Mucosa of descending colon (tissue), 3 donors: ENCODE results near the gene CD48. TPM values are rescaled to one million over a fixed set of nuclear protein-coding genes. Genes with fewer than 3 reads are reported as not detected.

Experiments
- ATAC-seq: fragments of 200-7000 bp; cut with Tn5 transposase; one replicate; pipeline ENCODE4 v1.9.1; 2020; ENCODE audit warnings: mild to moderate bottlenecking, moderate library complexity
- DNase-seq, 3 donors: peaks; one replicate each; pipeline ENCODE4 v3.0.0-alpha.2; 2020
- H3K36me3 ChIP-seq: fragments of 200-600 bp; one replicate; pipeline ENCODE4 v1.8.0; 2021; ENCODE audit warnings: low read depth, mild to moderate bottlenecking
- H3K4me1 ChIP-seq: fragments of 200-600 bp; one replicate; pipeline ENCODE4 v1.8.0; 2021; ENCODE audit warnings: low read depth, mild to moderate bottlenecking
- H3K4me3 ChIP-seq: fragments of 200-600 bp; one replicate; pipeline ENCODE4 v1.8.0; 2021; ENCODE audit warnings: mild to moderate bottlenecking
- H3K9me3 ChIP-seq: fragments of 200-600 bp; one replicate; pipeline ENCODE4 v1.8.0; 2021; ENCODE audit warnings: mild to moderate bottlenecking
- intact Hi-C, 2 donors: fragments of 100-400 bp; cut with DNase I in 1 of 2; cut with micrococcal nuclease in 1 of 2; formaldehyde crosslinking; loops; one replicate each; pipeline versions ENCODE4 v1.11.0 to v1.11.1; 2022; cut with DNase I, micrococcal nuclease
- total RNA-seq, 3 donors: library from RNA; stranded (reverse); fragmentation: NEBNext Ultra II Directional in 2 of 3; extraction: Animal tissue kit (Norgen Biotek cat#: 25700) in 2 of 3; gene quantifications; one replicate each; pipeline versions ENCODE4 v1.2.1 to v1.2.4, GENCODE V29; 2021 to 2023
- TF ChIP-seq, protein P1 (sequence below): fragments of 200-600 bp; IDR thresholded peaks from one replicate; pipeline ENCODE4 v1.8.0; 2022; ENCODE audit warnings: antibody characterized with exemption, mild to moderate bottlenecking
- donor health status: DM: no; HTN: no; CAD: no; lungs with moderate emphysema.
- donor health status: DM: no; HTN: no; CAD: no.
- donor health status: DM: no; HTN: yes; CAD: no.

CD48 gene
- total RNA-seq, 3 donors from 2014 or later: 5.9 to 8.6 (median 6.1) TPM

DNA sequence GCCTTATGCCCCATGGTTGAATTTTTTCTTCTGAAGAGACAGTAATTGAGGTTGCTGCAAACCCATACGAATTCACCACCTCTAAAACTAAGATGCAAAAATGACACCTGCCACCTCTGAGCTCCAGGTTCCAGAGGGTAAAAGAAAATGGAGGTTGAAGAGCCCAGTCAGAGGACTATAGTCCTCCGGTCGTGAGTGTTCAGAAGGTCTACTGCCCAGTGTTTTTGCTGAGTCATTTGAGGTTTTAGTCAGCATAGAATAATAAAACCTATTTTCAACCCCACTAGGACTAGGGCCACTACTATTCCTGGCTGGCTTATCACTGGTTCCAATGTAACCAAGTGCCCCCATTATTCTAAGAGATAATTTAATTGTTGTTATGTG is 14.5 kb upstream of the CD48 start:
- no peaks in the 10 kb centered on the region for H3K9me3 ChIP-seq
- peak; percentile 57 for ATAC-seq
- peaks cover 8% of the 10 kb centered on the region for H3K4me1 ChIP-seq
- no peak for DNase-seq
- no peak overlapping the region for H3K4me3 ChIP-seq
- H3K36me3 ChIP-seq: no peaks in the 10 kb centered on the region
- TF ChIP-seq, protein P1, sequence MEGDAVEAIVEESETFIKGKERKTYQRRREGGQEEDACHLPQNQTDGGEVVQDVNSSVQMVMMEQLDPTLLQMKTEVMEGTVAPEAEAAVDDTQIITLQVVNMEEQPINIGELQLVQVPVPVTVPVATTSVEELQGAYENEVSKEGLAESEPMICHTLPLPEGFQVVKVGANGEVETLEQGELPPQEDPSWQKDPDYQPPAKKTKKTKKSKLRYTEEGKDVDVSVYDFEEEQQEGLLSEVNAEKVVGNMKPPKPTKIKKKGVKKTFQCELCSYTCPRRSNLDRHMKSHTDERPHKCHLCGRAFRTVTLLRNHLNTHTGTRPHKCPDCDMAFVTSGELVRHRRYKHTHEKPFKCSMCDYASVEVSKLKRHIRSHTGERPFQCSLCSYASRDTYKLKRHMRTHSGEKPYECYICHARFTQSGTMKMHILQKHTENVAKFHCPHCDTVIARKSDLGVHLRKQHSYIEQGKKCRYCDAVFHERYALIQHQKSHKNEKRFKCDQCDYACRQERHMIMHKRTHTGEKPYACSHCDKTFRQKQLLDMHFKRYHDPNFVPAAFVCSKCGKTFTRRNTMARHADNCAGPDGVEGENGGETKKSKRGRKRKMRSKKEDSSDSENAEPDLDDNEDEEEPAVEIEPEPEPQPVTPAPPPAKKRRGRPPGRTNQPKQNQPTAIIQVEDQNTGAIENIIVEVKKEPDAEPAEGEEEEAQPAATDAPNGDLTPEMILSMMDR: no peak
- intact Hi-C loops: no loop called here

DNA sequence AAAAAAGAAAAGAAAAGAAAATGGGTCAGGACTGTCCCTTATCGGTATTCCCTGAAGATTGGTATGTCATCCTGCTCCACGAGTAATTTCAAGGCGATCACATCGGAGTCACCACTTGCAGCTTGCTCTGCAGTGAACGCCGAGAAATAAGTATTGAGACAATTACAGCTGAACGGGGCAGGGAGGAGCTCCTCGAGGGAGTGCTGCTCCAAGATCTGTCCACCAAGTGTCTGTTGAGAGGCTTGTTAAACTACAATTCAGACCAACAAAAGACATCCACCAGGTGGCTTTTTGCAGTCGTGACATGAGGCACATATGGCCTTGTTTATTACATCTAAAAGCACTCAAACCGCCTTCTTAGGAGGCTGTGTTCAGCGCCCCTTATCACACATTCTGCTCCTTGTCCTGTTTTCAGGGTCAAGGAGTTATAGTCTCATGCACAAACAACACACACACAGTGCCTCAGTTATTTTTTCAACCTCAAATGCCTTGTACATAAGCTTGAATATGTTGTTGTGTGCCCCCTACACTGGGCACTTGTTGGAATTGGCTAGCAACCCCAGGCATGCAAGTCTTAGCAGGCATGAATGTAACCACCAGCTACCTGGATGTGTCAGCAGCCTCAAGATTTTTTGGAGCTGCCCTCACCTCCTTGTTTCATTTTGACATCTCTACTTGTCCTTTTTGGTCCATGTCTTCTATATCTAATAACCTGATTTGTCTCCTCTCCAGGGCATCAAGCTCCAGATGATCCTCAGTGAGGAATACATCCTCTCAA is 13.0 kb upstream of the CD48 start:
- intact Hi-C loops: no loop called here
- no peaks in the 10 kb centered on the region for H3K9me3 ChIP-seq
- DNase-seq (no peak), ATAC-seq (no peak)
- no peaks in the 10 kb centered on the region for H3K36me3 ChIP-seq
- TF ChIP-seq, protein P1: no peak
- H3K4me1 ChIP-seq: peaks cover 8% of the 10 kb centered on the region
- no peak overlapping the region for H3K4me3 ChIP-seq

DNA sequence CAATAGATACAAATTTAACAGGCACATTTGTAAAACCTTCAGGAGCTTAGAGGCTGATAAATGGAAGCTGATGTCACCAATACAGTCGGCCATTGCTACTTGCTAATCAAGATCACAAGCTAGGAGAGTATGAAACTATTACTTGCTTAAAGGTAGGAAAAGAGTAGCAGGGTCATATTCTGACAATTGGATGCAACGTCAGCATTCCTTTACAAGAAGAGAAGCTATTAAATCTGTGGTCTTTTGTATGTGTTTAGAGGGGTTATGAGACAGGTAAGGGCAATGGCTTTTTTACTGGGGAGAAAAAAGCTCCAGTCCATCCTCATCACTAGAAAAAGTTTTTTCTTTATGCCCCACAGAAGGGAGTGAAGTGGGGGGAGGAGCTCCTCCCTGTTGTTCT is 11.7 kb upstream of the CD48 start:
- TF ChIP-seq, protein P1: no peak
- no peak for ATAC-seq
- intact Hi-C loops: no loop called here
- Histone ChIP-seq H3K4me3 (no peak overlapping the region), H3K36me3 (no peaks in the 10 kb centered on the region), H3K9me3 (no peaks in the 10 kb centered on the region), H3K4me1 (peaks cover 8% of the 10 kb centered on the region)
- DNase-seq: no peak

DNA sequence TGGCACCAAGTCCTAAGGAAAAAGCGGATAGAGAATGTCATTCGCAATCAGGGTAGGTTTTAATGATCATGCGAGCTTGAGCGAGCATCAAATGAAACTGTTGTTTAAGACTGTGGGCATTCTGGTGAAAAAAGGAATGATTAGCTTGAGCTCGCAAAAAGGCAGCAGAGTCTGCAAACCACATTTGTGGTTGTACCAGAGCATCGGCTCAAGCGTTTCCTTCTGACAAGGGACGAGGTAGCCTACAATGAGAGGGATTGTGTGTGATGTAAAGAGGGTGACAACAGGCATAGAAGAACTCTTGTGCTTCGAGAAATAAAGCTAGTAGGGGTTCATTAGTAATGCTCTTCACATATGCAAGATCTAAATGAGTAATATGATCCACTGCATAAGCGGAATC is 11.1 kb upstream of the CD48 start:
- intact Hi-C loops: no loop called here
- TF ChIP-seq, protein P1: no peak
- no peaks in the 10 kb centered on the region for H3K36me3 ChIP-seq
- H3K9me3 ChIP-seq: no peaks in the 10 kb centered on the region
- DNase-seq (no peak), ATAC-seq (no peak)
- peaks cover 8% of the 10 kb centered on the region for H3K4me1 ChIP-seq
- H3K4me3 ChIP-seq: no peak overlapping the region

DNA sequence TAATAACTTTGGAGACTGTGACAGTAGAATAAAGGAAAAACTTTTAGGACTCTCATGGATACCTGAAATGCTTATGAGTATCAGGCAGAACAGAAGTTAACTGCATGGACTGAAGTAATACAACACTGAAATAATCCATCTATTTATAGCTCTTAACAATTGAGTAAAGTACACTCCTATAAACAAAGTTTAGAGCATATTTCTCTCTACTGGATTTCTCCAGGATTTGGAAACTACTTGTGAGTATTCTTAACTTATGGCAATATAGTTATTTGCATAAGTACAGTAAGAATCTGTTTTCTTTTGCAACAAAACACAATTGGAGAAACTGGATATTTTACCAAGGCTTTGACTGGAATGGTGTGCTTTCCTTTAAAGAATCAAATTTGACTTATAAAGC is 9.9 kb upstream of the CD48 start:
- intact Hi-C loops: no loop called here

More for the DNA sequence above, 9.9 kb upstream of the CD48 start:
- ATAC-seq (no peak), DNase-seq (no peak)
- H3K4me1 ChIP-seq: peaks cover 1% of the 10 kb centered on the region
- no peaks in the 10 kb centered on the region for H3K36me3 ChIP-seq
- no peaks in the 10 kb centered on the region for H3K9me3 ChIP-seq
- no peak overlapping the region for H3K4me3 ChIP-seq
- TF ChIP-seq, protein P1: no peak
